Endothelial cell of umbilical vein (primary cell): ENCODE data around the gene YTHDC2. TPM values are rescaled to one million over a fixed set of nuclear protein-coding genes. Genes with fewer than 3 reads are reported as not detected.

ENCODE experiments used
- BruUV-seq: library from RNA; stranded (reverse); fragments of 400-500 nt; replicated peaks from 2 replicates; lab custom pipeline; 2021; lab: Mats Ljungman, UMichigan
- CTCF ChIA-PET: fragments of 300-600, 350-600 bp; sonication (Branson Sonifier 250); formaldehyde crosslinking; loops from one replicate; lab custom pipeline; 2021; ENCODE audit warnings: antibody characterized with exemption, inconsistent platforms; lab: Charles Lee
- POLR2A ChIA-PET: fragments of 300-600, 350-600 bp; sonication (Branson Sonifier 250); formaldehyde crosslinking; loops from one replicate; lab custom pipeline; 2021; ENCODE audit warnings: antibody characterized with exemption, inconsistent platforms; lab: Charles Lee
- DNase-seq: peaks from one replicate; pipeline ENCODE4 v3.0.0-alpha.2; 2011; ENCODE audit warnings: low read depth, low spot score
- FAIRE-seq: peaks from 2 replicates; lab custom pipeline; 2011; peaks lifted over from hg19 to GRCh38; lab: Jason Lieb, UNC
- H2AFZ ChIP-seq: 2 replicates; pipeline ENCODE4 v1.6.0; 2012; ENCODE audit warnings: low read depth, low read length, control low read depth, inconsistent platforms
- H3K27ac ChIP-seq: 2 replicates; pipeline ENCODE4 v1.5.1; 2011; ENCODE audit warnings: low read depth, mild to moderate bottlenecking, control low read depth, low read length, moderate library complexity; ENCODE audit not compliant: insufficient read depth
- H3K27me3 ChIP-seq, 2 experiments: 2 replicates each; pipeline versions ENCODE4 v1.6.0 to v1.6.1; 2011; ENCODE audit warnings: low read length in 2 of 2, mixed read lengths in 1 of 2; ENCODE audit not compliant: control insufficient read depth in 2 of 2, insufficient read depth in 2 of 2
- H3K36me3 ChIP-seq, 2 experiments: 2 replicates in 1 of 2; 3 replicates in 1 of 2; pipeline ENCODE4 v1.5.1; 2011; ENCODE audit warnings: low read length in 2 of 2, mild to moderate bottlenecking in 1 of 2, moderate library complexity in 1 of 2; ENCODE audit not compliant: control insufficient read depth in 2 of 2, insufficient read depth in 2 of 2; ENCODE audit errors: extremely low read depth in 1 of 2
- H3K4me1 ChIP-seq: 3 replicates; pipeline ENCODE4 v1.5.1; 2011; ENCODE audit warnings: mild to moderate bottlenecking, low read length; ENCODE audit not compliant: control insufficient read depth, insufficient read depth; ENCODE audit errors: extremely low read depth
- H3K4me2 ChIP-seq: 2 replicates; pipeline ENCODE4 v1.6.1; 2011; ENCODE audit warnings: low read length, control low read depth, mixed read lengths; ENCODE audit not compliant: insufficient read depth
- H3K4me3 ChIP-seq, 3 experiments: fragments of 200-600 bp in 1 of 3; sonication (generic), shearing (Covaris generic) in 1 of 3; replicated peaks in 1 of 3; 2 replicates each; pipeline ENCODE4 v1.5.1; 2011 to 2016; ENCODE audit warnings: control low read depth in 3 of 3, low read length in 3 of 3, mild to moderate bottlenecking in 2 of 3, inconsistent platforms in 1 of 3, low read depth in 1 of 3, moderate library complexity in 1 of 3; ENCODE audit not compliant: insufficient read depth in 1 of 3
- H3K79me2 ChIP-seq: 2 replicates; pipeline ENCODE4 v1.6.0; 2012; ENCODE audit warnings: low read length, inconsistent platforms; ENCODE audit not compliant: control insufficient read depth, insufficient read depth
- H3K9ac ChIP-seq: replicated peaks from 2 replicates; pipeline ENCODE3; 2011; ENCODE audit warnings: low read length, control low read depth; ENCODE audit not compliant: insufficient read depth; ENCODE audit errors: extremely low read depth
- H3K9me1 ChIP-seq: replicated peaks from 3 replicates; pipeline ENCODE4 v1.6.0; 2011; ENCODE audit warnings: mild to moderate bottlenecking, low read length; ENCODE audit not compliant: control insufficient read depth, insufficient read depth; ENCODE audit errors: extremely low read depth
- H3K9me3 ChIP-seq: replicated peaks from 2 replicates; pipeline ENCODE4 v1.5.1; 2012; ENCODE audit warnings: low read length, inconsistent platforms; ENCODE audit not compliant: control insufficient read depth, insufficient read depth
- H4K20me1 ChIP-seq: replicated peaks from 2 replicates; pipeline ENCODE3; 2011; ENCODE audit warnings: mild to moderate bottlenecking, low read length; ENCODE audit not compliant: control insufficient read depth, insufficient read depth; ENCODE audit errors: extremely low read depth
- CTCF ChIP-seq, 2 donors: IDR thresholded peaks; 1 replicate in 1 of 2; 2 replicates in 1 of 2; pipeline ENCODE4 v1.5.1; 2011; ENCODE audit warnings: low read length in 2 of 2, mild to moderate bottlenecking in 2 of 2, moderate library complexity in 2 of 2, control low read depth in 1 of 2, inconsistent platforms in 1 of 2, low read depth in 1 of 2; ENCODE audit not compliant: insufficient read depth in 1 of 2; ENCODE audit errors: extremely low read depth in 1 of 2
- EZH2 ChIP-seq: IDR thresholded peaks from 2 replicates; pipeline ENCODE4 v1.6.1; 2012; ENCODE audit warnings: borderline replicate concordance, low read depth, mild to moderate bottlenecking, moderate library complexity, low read length, inconsistent platforms; ENCODE audit not compliant: severe bottlenecking
- FOS ChIP-seq: IDR thresholded peaks from 2 replicates; pipeline ENCODE4 v1.6.1; 2011; ENCODE audit warnings: mild to moderate bottlenecking, low read length, moderate library complexity, borderline replicate concordance; ENCODE audit not compliant: insufficient read depth
- GATA2 ChIP-seq: IDR thresholded peaks from 2 replicates; pipeline ENCODE4 v1.7.0; 2011; ENCODE audit warnings: low read depth, mild to moderate bottlenecking, moderate library complexity, mixed read lengths, low read length; ENCODE audit not compliant: insufficient read length, insufficient read depth
- JUN ChIP-seq: IDR thresholded peaks from 2 replicates; pipeline ENCODE4 v1.6.1; 2011; ENCODE audit warnings: borderline replicate concordance, low read depth; ENCODE audit not compliant: insufficient read length, insufficient read depth
- POLR2A ChIP-seq: IDR thresholded peaks from 2 replicates; pipeline ENCODE4 v1.6.1; 2012; ENCODE audit warnings: low read depth, mild to moderate bottlenecking, control low read depth, low read length
- POLR2AphosphoS5 ChIP-seq: IDR thresholded peaks from 2 replicates; pipeline ENCODE4 v1.6.1; 2012; ENCODE audit warnings: low read depth, mild to moderate bottlenecking, control low read depth, low read length, moderate library complexity; ENCODE audit not compliant: insufficient read depth
- dilution Hi-C: fragments of 300-500 bp; cut with MboI; formaldehyde crosslinking; loops from one replicate; pipeline ENCODE4 v1.15.0; 2019; ENCODE audit warnings: low sequenced_read_pairs; ENCODE audit not compliant: extremely low pct_ligation_motif_present
- intact Hi-C: fragments of 100-400 bp; cut with micrococcal nuclease; formaldehyde crosslinking; loops from one replicate; pipeline ENCODE4 v1.10.0; 2022
- polyA plus RNA-seq, 4 experiments: library from polyadenylated mRNA; depleted of rRNA in 3 of 4; stranded (reverse) in 3 of 4; unstranded in 1 of 4; fragments of >200 nt; gene quantifications; 2 replicates each; pipeline versions ENCODE4 v1.2.1 to v1.2.3, GENCODE V29; 2011 to 2012; ENCODE audit warnings: missing spikeins in 1 of 4
- total RNA-seq: library from RNA; stranded (reverse); gene quantifications from 2 replicates; pipeline ENCODE4 v1.2.3, GENCODE V29; 2021

YTHDC2 gene
- total and polyA plus RNA-seq, 2 donors (not counting 3 experiments of a cell fraction or from before 2014, with no cell fraction given), result 7.6 to 40.7 TPM

GRCh38 chr5:113487781-113488644 is 25.5 kb upstream of the YTHDC2 start, which contains the start of gene MCC:
MCC (minus strand) TSS chr5:113488453.
- BruUV-seq, result no TSS peak
- Histone ChIP-seq H3K79me2 (no peaks in the 10 kb centered on the region), H3K9me3 (peaks cover 5% of the 10 kb centered on the region), H2AFZ (peak within 1 kb of the TSS; percentile 85), H4K20me1 (peaks cover 3% of the 10 kb centered on the region), H3K36me3 (no peaks in the 10 kb centered on the region), H3K4me1 (peaks cover 18% of the 10 kb centered on the region), H3K9me1 (no peaks in the 10 kb centered on the region), H3K27ac (no peak within 1 kb of the TSS), H3K9ac (no peak within 1 kb of the TSS), H3K27me3 (peaks cover 22 to 31% of the 10 kb centered on the region in 2 experiments), H3K4me2 (peak within 1 kb of the TSS; percentile 70), H3K4me3 (peak within 1 kb of the TSS; percentile 10 to 69 (median 47))
- DNase-seq, result peak; percentile 73
- FAIRE-seq, result peak; percentile 15
- intact Hi-C loops, result loop anchor here (2.0 kb wide), 1 partner anchor 25 kb away; the partner anchor contains the start of gene YTHDC2
- TF ChIP-seq FOS (peak; percentile 8), GATA2 (no peak), POLR2AphosphoS5 (no peak), JUN (no peak), CTCF (IDR thresholded peaks at IDR 0.05; ENCODE audit: extremely low read depth in 1 of 2, insufficient read depth in 1 of 2, low read depth in 1 of 2, low read length in 2 of 2) (no peak), POLR2A (no peak), EZH2 (peak; percentile 80)
- POLR2A ChIA-PET, result interaction anchor here (0.6 kb wide), 1 partner anchor 116 kb away, joined by 5 read pairs; no protein-coding TSS in a partner anchor
- CTCF ChIA-PET, result interaction anchor here (1.2 to 3.1 kb wide), 8 partner anchors 16 to 492 kb away, joined by 3 to 13 read pairs (median 6); partner anchors contain the start of gene YTHDC2
- dilution Hi-C loops, result no loop called here
